CD4-positive, alpha-beta T cell (primary cell): ENCODE measurements around the gene SERPINF2. TPM values are rescaled to one million over a fixed set of nuclear protein-coding genes. Genes with fewer than 3 reads are reported as not detected.
A peak's percentile ranks its signal among the peaks of the same experiment; 100 is the strongest.
"Not testable (repeated sequence)": the region's sequence is repeated elsewhere in the genome, so short reads cannot be mapped to it uniquely, and the experiment has no call there.

Source experiments
- ATAC-seq: fragments of 200-7000 bp; cut with Tn5 transposase; one replicate; pipeline ENCODE4 v1.10.0; 2022; ENCODE audit warnings: mild to moderate bottlenecking; ENCODE audit not compliant: poor library complexity
- CTCF ChIA-PET: fragments of 350-600 bp; sonication (Branson Sonifier 250); formaldehyde crosslinking; loops from one replicate; lab custom pipeline; 2021; ENCODE audit warnings: antibody characterized with exemption, inconsistent platforms; lab: Charles Lee
- POLR2A ChIA-PET: fragments of 350-600 bp; sonication (Branson Sonifier 250); formaldehyde crosslinking; loops from one replicate; lab custom pipeline; 2021; ENCODE audit warnings: antibody characterized with exemption, inconsistent platforms; lab: Charles Lee
- DNase-seq, 14 experiments: peaks; one replicate each; pipeline ENCODE4 v3.0.0-alpha.2; 2013 to 2020; ENCODE audit warnings: mixed read lengths in 2 of 14
- H3K27ac ChIP-seq, 2 donors: one replicate each; pipeline versions ENCODE4 v1.5.1 to v1.7.0; 2013; ENCODE audit warnings: low read length in 2 of 2, low read depth in 1 of 2, mild to moderate bottlenecking in 1 of 2
- H3K27me3 ChIP-seq, 2 experiments: 1 replicate in 1 of 2; 2 replicates in 1 of 2; pipeline versions ENCODE4 v1.6.1 to v1.7.0; 2013; ENCODE audit warnings: low read length in 2 of 2, control low read depth in 1 of 2, mild to moderate bottlenecking in 1 of 2, moderate library complexity in 1 of 2; ENCODE audit not compliant: insufficient read depth in 2 of 2, control insufficient read depth in 1 of 2
- H3K36me3 ChIP-seq: one replicate; pipeline ENCODE4 v1.6.1; 2013; ENCODE audit warnings: low read length, control low read depth; ENCODE audit not compliant: insufficient read depth
- H3K4me1 ChIP-seq: one replicate; pipeline ENCODE4 v1.6.1; 2013; ENCODE audit warnings: low read length, control low read depth; ENCODE audit not compliant: insufficient read depth
- H3K4me3 ChIP-seq: one replicate; pipeline ENCODE4 v1.5.1; 2013; ENCODE audit warnings: mild to moderate bottlenecking, low read length, moderate library complexity
- H3K9me3 ChIP-seq, 2 experiments: 1 replicate in 1 of 2; 2 replicates in 1 of 2; pipeline versions ENCODE4 v1.6.1 to v1.7.0; 2013; ENCODE audit warnings: low read length in 2 of 2, mild to moderate bottlenecking in 2 of 2, control low read depth in 1 of 2, moderate library complexity in 1 of 2; ENCODE audit not compliant: control insufficient read depth in 1 of 2, insufficient read depth in 1 of 2
- H3K27ac Mint-ChIP-seq: one replicate; pipeline ENCODE4 v1.8.0; 2020; ENCODE audit warnings: mixed read lengths
- H3K27me3 Mint-ChIP-seq: one replicate; pipeline ENCODE4 v1.8.0; 2021; ENCODE audit warnings: mixed read lengths
- H3K36me3 Mint-ChIP-seq: one replicate; pipeline ENCODE4 v1.8.0; 2021; ENCODE audit warnings: low read depth, mixed read lengths
- H3K4me1 Mint-ChIP-seq: one replicate; pipeline ENCODE4 v1.8.0; 2021; ENCODE audit warnings: low read depth, mixed read lengths
- H3K4me3 Mint-ChIP-seq: one replicate; pipeline ENCODE4 v1.8.0; 2020; ENCODE audit warnings: mild to moderate bottlenecking, mixed read lengths
- H3K9me3 Mint-ChIP-seq: one replicate; pipeline ENCODE4 v1.8.0; 2020; ENCODE audit warnings: mixed read lengths
- intact Hi-C, 2 experiments: fragments of 100-400 bp; cut with DNase I in 1 of 2; cut with micrococcal nuclease in 1 of 2; formaldehyde crosslinking; loops; one replicate each; pipeline versions ENCODE4 v1.15.1 to v1.9.0; 2023 to 2025; cut with DNase I, micrococcal nuclease
- total RNA-seq, 174 experiments: library from RNA in 2 of 174; stranded (reverse) in 2 of 174; gene quantifications; one replicate each; pipeline ENCODE4 v1.2.3 and lab custom pipeline; 2021 to 2026
- TF ChIP-seq, protein P1 (sequence below): fragments of 200-600 bp; IDR thresholded peaks from one replicate; pipeline ENCODE4 v1.8.0; 2022; ENCODE audit warnings: antibody characterized with exemption, mild to moderate bottlenecking

SERPINF2 gene
- total RNA-seq, 2 experiments from 2014 or later: 0.49 to 0.59 TPM

DNA sequence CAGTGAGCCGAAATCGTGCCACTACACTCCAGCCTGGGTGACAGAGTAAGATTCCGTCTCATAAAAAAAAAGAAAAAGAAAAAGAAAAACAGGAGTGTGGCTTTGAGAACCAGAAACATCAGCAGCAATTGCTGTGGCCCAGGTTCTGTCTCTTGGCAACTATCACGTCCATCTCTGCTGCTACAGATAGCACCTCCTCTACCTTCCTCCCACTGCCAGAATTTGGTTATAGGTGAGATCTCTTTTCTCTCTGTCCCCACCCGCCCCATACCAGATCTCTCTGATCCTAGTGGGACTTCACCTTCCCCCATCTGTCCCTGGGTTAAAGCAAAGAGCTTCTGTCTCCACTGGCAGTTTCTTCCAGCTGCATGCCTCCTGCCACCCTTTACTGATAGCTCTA, 35.6 kb upstream of the SERPINF2 start:
- Histone ChIP-seq H3K9me3 (no peaks in the 10 kb centered on the region), H3K27me3 (peaks cover 15 to 16% of the 10 kb centered on the region in 2 experiments), H3K27ac (peak overlapping the region in 1 of 2 donors; percentile 36), H3K4me3 (no peak overlapping the region), H3K4me1 (peaks cover 45% of the 10 kb centered on the region), H3K36me3 (no peaks in the 10 kb centered on the region)
- Mint-ChIP-seq H3K27me3 (peaks cover 20% of the 10 kb centered on the region), H3K4me1 (peaks cover 26% of the 10 kb centered on the region), H3K9me3 (no peaks in the 10 kb centered on the region), H3K36me3 (no peaks in the 10 kb centered on the region), H3K27ac (peak overlapping the region; percentile 68), H3K4me3 (peak overlapping the region; percentile 67)
- TF ChIP-seq, protein P1, sequence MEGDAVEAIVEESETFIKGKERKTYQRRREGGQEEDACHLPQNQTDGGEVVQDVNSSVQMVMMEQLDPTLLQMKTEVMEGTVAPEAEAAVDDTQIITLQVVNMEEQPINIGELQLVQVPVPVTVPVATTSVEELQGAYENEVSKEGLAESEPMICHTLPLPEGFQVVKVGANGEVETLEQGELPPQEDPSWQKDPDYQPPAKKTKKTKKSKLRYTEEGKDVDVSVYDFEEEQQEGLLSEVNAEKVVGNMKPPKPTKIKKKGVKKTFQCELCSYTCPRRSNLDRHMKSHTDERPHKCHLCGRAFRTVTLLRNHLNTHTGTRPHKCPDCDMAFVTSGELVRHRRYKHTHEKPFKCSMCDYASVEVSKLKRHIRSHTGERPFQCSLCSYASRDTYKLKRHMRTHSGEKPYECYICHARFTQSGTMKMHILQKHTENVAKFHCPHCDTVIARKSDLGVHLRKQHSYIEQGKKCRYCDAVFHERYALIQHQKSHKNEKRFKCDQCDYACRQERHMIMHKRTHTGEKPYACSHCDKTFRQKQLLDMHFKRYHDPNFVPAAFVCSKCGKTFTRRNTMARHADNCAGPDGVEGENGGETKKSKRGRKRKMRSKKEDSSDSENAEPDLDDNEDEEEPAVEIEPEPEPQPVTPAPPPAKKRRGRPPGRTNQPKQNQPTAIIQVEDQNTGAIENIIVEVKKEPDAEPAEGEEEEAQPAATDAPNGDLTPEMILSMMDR: no peak
- ChIA-PET POLR2A (no interaction called here), CTCF (no interaction called here)
- DNase-seq: peak in 3 of 14 experiments; percentile 73 to 83 (median 73)
- intact Hi-C loops: no loop called here
- ATAC-seq: peak; percentile 59

GRCh38 chr17:1708791-1709346, 33.8 kb upstream of the SERPINF2 start:
- intact Hi-C loops, H3K36me3 ChIP-seq, H3K4me3 ChIP-seq, DNase-seq, CTCF ChIA-PET, H3K27ac Mint-ChIP-seq, H3K9me3 ChIP-seq, ATAC-seq, H3K27ac ChIP-seq, H3K9me3 Mint-ChIP-seq, H3K36me3 Mint-ChIP-seq: not testable (repeated sequence)
- H3K4me3 Mint-ChIP-seq: peak overlapping the region; percentile 48
- Histone ChIP-seq H3K27me3 (peaks cover 15 to 16% of the 10 kb centered on the region in 2 experiments), H3K4me1 (peaks cover 48% of the 10 kb centered on the region)
- POLR2A ChIA-PET: interaction anchor here (0.8 to 1.2 kb wide), 2 partner anchors 25 to 60 kb away, joined by 3 to 4 read pairs; partner anchors contain the start of gene PRPF8
- H3K4me1 Mint-ChIP-seq: peaks cover 28% of the 10 kb centered on the region
- H3K27me3 Mint-ChIP-seq: peaks cover 20% of the 10 kb centered on the region

GRCh38 chr17:1709403-1709951, 33.2 kb upstream of the SERPINF2 start:
- Mint-ChIP-seq H3K36me3 (no peaks in the 10 kb centered on the region), H3K9me3 (no peaks in the 10 kb centered on the region), H3K27ac (no peak overlapping the region), H3K27me3 (peaks cover 20% of the 10 kb centered on the region), H3K4me3 (no peak overlapping the region), H3K4me1 (peaks cover 28% of the 10 kb centered on the region)
- DNase-seq: peak in 1 of 14 experiments; percentile 36
- Histone ChIP-seq H3K36me3 (peaks cover 6% of the 10 kb centered on the region), H3K27ac (no peak overlapping the region), H3K27me3 (peaks cover 15 to 21% of the 10 kb centered on the region in 2 experiments), H3K9me3 (no peaks in the 10 kb centered on the region), H3K4me3 (peak overlapping the region; percentile 61), H3K4me1 (peaks cover 54% of the 10 kb centered on the region)
- ATAC-seq: no peak
- CTCF ChIA-PET: interaction anchor here (0.5 kb wide), 1 partner anchor 275 kb away, joined by 3 read pairs; no protein-coding TSS in a partner anchor
- intact Hi-C loops: no loop called here
- POLR2A ChIA-PET: interaction anchor here (0.8 to 1.2 kb wide), 2 partner anchors 25 to 61 kb away, joined by 3 to 4 read pairs; partner anchors contain the start of gene PRPF8
- TF ChIP-seq, protein P1: no peak
